Left ventricle myocardium inferior (tissue), 1 donor: Measurements from ENCODE around the gene LTBP4. TPM values are rescaled to one million over a fixed set of nuclear protein-coding genes. Genes with fewer than 3 reads are reported as not detected.

Experiments used
- DNase-seq: peaks from one replicate; pipeline ENCODE4 v3.0.0-alpha.2; 2020
- H3K27ac ChIP-seq: fragments of 200-600 bp; replicated peaks from 2 replicates; pipeline ENCODE4 v1.8.0; 2021
- H3K27me3 ChIP-seq: fragments of 200-600 bp; 2 replicates; pipeline ENCODE4 v1.8.0; 2021; ENCODE audit warnings: low read depth
- H3K36me3 ChIP-seq: fragments of 200-600 bp; 2 replicates; pipeline ENCODE4 v1.8.0; 2021
- H3K4me1 ChIP-seq: fragments of 200-600 bp; 2 replicates; pipeline ENCODE4 v1.8.0; 2021
- H3K4me3 ChIP-seq: fragments of 200-600 bp; 2 replicates; pipeline ENCODE4 v1.8.0; 2021; ENCODE audit warnings: mild to moderate bottlenecking, moderate library complexity
- H3K9me3 ChIP-seq: fragments of 200-600 bp; replicated peaks from 2 replicates; pipeline ENCODE4 v1.8.0; 2021
- CTCF ChIP-seq: fragments of 200-600 bp; IDR thresholded peaks from 2 replicates; pipeline ENCODE4 v1.8.0; 2021; ENCODE audit warnings: antibody characterized with exemption, mild to moderate bottlenecking, borderline replicate concordance
- intact Hi-C: fragments of 100-400 bp; cut with micrococcal nuclease; formaldehyde crosslinking; loops from one replicate; pipeline ENCODE4 v1.11.0; 2022
- long read RNA-seq: library from polyadenylated mRNA; unstranded; transcript quantifications from one replicate; pipeline ENCODE4 v2.0.0, GENCODE V29; 2021
- total RNA-seq: library from RNA; stranded (reverse); fragmentation: NEBNext Ultra II Directional; extraction: Animal tissue kit (Norgen Biotek cat#: 25700); gene quantifications from one replicate; pipeline ENCODE4 v1.2.1, GENCODE V29; 2021
- donor health status: DM: no; HTN: yes; CAD: no; lungs with severe emphysema.

Gene LTBP4
- total RNA-seq: 260 TPM
- long read RNA-seq, full-length matches to known transcripts: 50 of 341 reads
- long read RNA-seq, partial matches to known transcripts: 199 of 341 reads
- long read RNA-seq, other reads (novel, unspliced or antisense): 92 of 341 reads

- intact Hi-C loops: no loop called here
- peak within 1 kb of the TSS; percentile 93 for H3K27ac ChIP-seq
- H3K9me3 ChIP-seq: no peaks in the 10 kb centered on the region
- TF ChIP-seq CTCF: peak; percentile 23
- H3K36me3 ChIP-seq: no peaks in the 10 kb centered on the region
- peaks cover 92% of the 10 kb centered on the region for H3K4me1 ChIP-seq
- DNase-seq: peak; percentile 78
- H3K4me3 ChIP-seq: peak within 1 kb of the TSS; percentile 85
- peaks cover 22% of the 10 kb centered on the region for H3K27me3 ChIP-seq
Measured at GRCh38 chr19:40601134-40601974, at the start of gene LTBP4. Gene LTBP4 (plus strand): TSS chr19:40601369. CDS start chr19:40601388, 19 bp downstream.

- no peak overlapping the region for H3K4me3 ChIP-seq
- DNase-seq: no peak
- H3K4me1 ChIP-seq: no peaks in the 10 kb centered on the region
- H3K27ac ChIP-seq: no peak overlapping the region
- H3K36me3 ChIP-seq: no peaks in the 10 kb centered on the region
- TF ChIP-seq CTCF: no peak
- intact Hi-C loops: no loop called here
- no peaks in the 10 kb centered on the region for H3K9me3 ChIP-seq
- H3K27me3 ChIP-seq: peaks cover 73% of the 10 kb centered on the region
Measured at GRCh38 chr19:40552848-40553247, 48.3 kb upstream of the LTBP4 start.

- no peaks in the 10 kb centered on the region for H3K36me3 ChIP-seq
- intact Hi-C loops: no loop called here
- H3K9me3 ChIP-seq: no peaks in the 10 kb centered on the region
- TF ChIP-seq CTCF: no peak
- DNase-seq: no peak
- H3K4me1 ChIP-seq: no peaks in the 10 kb centered on the region
- no peak overlapping the region for H3K4me3 ChIP-seq
- H3K27me3 ChIP-seq: peaks cover 62% of the 10 kb centered on the region
- no peak overlapping the region for H3K27ac ChIP-seq
Measured at GRCh38 chr19:40553885-40554857, 47.0 kb upstream of the LTBP4 start.

- Histone ChIP-seq H3K9me3 (no peaks in the 10 kb centered on the region), H3K4me1 (no peaks in the 10 kb centered on the region), H3K27ac (no peak overlapping the region), H3K4me3 (no peak overlapping the region), H3K27me3 (peaks cover 61% of the 10 kb centered on the region), H3K36me3 (no peaks in the 10 kb centered on the region)
- TF ChIP-seq CTCF: no peak
- no peak for DNase-seq
- intact Hi-C loops: no loop called here
Measured at GRCh38 chr19:40555978-40556689, 45.0 kb upstream of the LTBP4 start.
